H1 (cell line): ENCODE data around the gene KCNK3.

ENCODE experiments used
- CTCF ChIP-seq, 3 experiments: IDR thresholded peaks; 1 replicate in 2 of 3; 2 replicates in 1 of 3; pipeline versions ENCODE4 v1.5.1 to v1.6.1; 2011; ENCODE audit warnings: low read length in 3 of 3, mild to moderate bottlenecking in 3 of 3, inconsistent platforms in 2 of 3, low read depth in 1 of 3, moderate library complexity in 1 of 3; ENCODE audit not compliant: insufficient read depth in 1 of 3; ENCODE audit errors: control extremely low read depth in 1 of 3
- EP300 ChIP-seq, 2 experiments: IDR thresholded peaks; 1 replicate in 1 of 2; 2 replicates in 1 of 2; pipeline ENCODE4 v1.6.1; 2011 to 2012; ENCODE audit warnings: low read depth in 2 of 2, low read length in 2 of 2, mild to moderate bottlenecking in 2 of 2, borderline replicate concordance in 1 of 2, inconsistent platforms in 1 of 2, moderate library complexity in 1 of 2
- RAD21 ChIP-seq, 2 experiments: IDR thresholded peaks in 1 of 2; conservative IDR thresholded peaks in 1 of 2; 2 replicates each; pipeline ENCODE4 v1.6.1; 2011; ENCODE audit warnings: low read depth in 2 of 2, low read length in 2 of 2, improper control_type of control experiment in 1 of 2, inconsistent platforms in 1 of 2, mild to moderate bottlenecking in 1 of 2, moderate library complexity in 1 of 2
- SRF ChIP-seq: IDR thresholded peaks from 2 replicates; pipeline ENCODE4 v1.6.1; 2011; ENCODE audit warnings: mild to moderate bottlenecking, low read depth, low read length, moderate library complexity
- ZNF274 ChIP-seq: IDR thresholded peaks from 2 replicates; pipeline ENCODE4 v1.7.0; 2012; ENCODE audit warnings: low read length, borderline replicate concordance; ENCODE audit errors: extremely low read depth

- TF ChIP-seq SRF (no peak), RAD21 (IDR thresholded peaks at IDR 0.05 in 1 of 2, conservative IDR thresholded peaks at IDR 0.05 in 1 of 2; ENCODE audit: low read depth in 2 of 2, low read length in 2 of 2) (no peak), ZNF274 (no peak), CTCF (IDR thresholded peaks at IDR 0.05; ENCODE audit: control extremely low read depth in 1 of 3, insufficient read depth in 1 of 3, low read depth in 1 of 3, low read length in 3 of 3) (no peak), EP300 (IDR thresholded peaks at IDR 0.05; ENCODE audit: borderline replicate concordance in 1 of 2, low read depth in 2 of 2, low read length in 2 of 2) (no peak)
These were observed 46.8 kb upstream of the KCNK3 start for GRCh38 chr2:26645762-26646161.
